ENCODE measurements around the gene CADM2.

DNA sequence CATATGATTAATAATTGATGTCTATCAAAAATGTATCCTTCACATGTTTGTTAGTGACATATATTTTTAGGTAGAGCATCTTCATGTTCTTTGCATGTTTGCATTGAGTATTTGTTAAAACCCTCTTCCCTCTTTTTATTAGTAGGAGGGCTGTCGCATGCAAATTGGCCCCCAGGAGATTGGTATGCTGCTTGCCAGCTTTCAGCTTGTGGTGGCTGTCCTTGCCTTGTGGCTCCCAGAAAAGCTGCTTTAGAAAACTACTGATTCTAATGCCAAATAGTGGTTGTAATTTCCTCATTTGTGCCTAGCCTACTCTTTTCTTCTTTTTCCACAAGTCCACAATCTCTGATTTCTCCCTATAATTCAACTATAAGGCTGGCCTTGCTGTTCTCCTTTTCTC is 1145.4 kb downstream of the CADM2 start:
- TF ChIP-seq CTCF (IDR thresholded peaks at IDR 0.05) (no peak), POLR2A (IDR thresholded peaks at IDR 0.05; ENCODE audit: low read depth) (no peak), EP300 (IDR thresholded peaks at IDR 0.05) (no peak), POLR2AphosphoS5 (IDR thresholded peaks at IDR 0.05) (no peak)
